CD4-positive, alpha-beta T cell treated with Interleukin-10 for 1 hour (primary cell): Measurements from ENCODE around the gene SPRTN.
"Not testable (repeated sequence)": the region's sequence is repeated elsewhere in the genome, so short reads cannot be mapped to it uniquely, and the experiment has no call there.

ENCODE experiments used
- DNase-seq: peaks from one replicate; pipeline ENCODE4 v3.0.0-alpha.2; 2020

Gene SPRTN

DNA sequence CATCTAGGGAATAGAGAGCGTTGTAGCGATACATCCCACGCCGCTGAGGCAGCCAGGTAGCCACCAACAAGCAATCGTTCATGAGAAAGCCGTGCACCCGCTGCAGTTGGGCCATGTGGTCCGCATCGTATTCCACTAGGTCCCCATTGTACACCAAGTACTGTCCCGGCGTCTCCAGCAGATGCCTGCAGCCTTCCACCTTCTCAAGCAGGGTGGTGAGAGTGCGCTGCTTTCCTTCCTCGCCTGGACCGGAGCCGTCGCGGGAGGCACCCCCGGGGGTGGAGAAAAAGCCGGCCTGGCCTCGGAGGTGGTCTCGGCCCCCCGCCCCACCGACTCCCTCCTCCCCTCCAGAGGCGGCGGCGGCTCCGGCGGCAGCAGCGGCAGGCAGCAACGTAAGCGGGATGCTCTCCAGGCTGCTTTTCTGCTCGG is 1.0 kb upstream of the SPRTN start:
- DNase-seq: no peak

DNA sequence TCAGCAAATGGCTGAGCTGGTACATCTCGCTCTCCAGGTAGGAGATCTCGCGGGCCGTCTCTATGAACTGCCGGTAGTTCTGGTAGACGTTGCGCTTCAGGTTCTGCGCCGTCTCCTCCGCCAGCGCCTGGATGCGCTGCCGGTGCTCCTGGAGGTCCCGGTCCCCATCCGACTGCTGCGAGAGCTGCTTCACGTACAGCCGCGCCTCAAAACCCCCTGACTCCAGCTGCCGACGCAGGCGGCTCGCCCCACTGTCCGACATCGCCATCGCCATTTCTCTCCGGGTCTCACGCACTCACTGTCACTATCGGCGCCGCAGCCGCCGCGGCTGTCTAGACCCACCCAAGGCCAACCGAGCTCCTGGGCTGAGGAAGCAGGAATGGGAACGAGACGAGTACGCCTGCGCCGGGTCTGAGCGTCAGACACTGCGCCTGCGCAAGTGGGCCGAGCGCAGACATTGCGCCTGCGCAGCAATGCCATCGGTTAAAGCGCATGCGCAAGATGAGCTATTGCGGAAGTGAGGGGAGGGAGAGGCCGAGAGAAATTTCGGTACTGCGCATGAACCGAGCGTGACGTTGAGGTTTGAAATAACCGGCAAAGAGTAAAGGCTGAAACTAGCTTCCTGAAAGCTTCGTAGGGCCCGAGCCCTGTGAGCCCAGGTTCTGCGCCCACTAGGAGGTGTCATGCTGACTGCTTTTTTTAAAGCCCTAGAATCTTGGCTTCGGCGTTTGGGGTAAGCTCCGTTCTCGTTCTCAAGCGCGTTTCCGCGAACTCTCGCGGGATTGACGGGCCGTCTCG is 422 bp upstream of the SPRTN start, which contains the start of gene EXOC8:
Gene EXOC8, minus strand, starts transcription at position 381 of the 798 bp plus-strand sequence. Its CDS starts 107 bp downstream, at position 274.
- DNase-seq: peak; percentile 99

DNA sequence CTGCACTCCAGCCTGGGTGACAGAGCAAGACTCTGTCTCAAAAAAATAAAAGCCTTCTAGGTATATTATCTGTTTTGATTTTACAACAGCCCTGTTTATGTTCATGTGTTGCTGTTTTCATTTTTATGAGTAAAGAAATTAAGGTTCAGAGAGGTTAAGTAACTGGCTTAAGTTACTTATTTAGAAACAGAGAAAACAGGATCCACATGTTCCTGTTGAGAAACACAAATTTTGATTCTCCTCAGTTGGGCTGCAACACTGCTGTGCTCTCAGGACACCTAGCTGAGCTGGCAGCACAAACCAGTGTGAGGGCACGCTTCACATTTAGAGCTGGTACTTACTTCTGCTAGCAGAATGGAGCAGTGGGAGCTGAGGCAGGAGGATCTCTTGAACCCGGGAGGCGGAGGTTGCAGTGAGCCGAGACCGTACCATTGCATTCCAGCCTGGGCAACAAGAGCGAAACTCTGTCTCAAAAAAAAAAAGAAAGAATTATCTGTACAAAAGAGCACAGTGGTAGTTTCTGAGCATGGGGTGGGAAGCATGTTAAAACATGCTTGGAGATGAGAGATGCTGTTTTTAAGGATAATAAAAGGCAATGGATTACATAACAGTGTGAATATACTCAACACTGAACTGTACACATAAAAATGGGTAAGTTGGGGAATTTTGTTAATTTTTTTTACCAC is 2.4 kb downstream of the SPRTN start:
- no peak for DNase-seq

DNA sequence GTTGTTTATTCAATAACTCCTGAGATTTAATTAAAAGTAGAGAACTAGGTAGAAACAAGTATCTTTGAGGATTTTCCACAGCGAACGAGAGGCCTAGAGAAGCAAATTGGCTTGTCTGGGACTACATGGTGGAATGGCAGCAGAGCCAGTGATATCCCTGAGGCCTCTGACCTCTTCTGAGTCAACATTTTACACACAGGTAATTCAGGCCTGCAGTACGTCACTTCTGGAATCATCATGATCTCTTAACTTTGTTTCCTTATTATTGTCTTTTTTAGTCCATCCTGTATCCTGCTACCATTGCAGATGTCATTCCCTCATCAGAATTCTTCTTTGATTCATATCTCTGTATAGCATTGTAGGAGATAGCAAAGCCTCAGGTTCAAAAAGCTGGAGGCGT is 9.9 kb downstream of the SPRTN start:
- no peak for DNase-seq

DNA sequence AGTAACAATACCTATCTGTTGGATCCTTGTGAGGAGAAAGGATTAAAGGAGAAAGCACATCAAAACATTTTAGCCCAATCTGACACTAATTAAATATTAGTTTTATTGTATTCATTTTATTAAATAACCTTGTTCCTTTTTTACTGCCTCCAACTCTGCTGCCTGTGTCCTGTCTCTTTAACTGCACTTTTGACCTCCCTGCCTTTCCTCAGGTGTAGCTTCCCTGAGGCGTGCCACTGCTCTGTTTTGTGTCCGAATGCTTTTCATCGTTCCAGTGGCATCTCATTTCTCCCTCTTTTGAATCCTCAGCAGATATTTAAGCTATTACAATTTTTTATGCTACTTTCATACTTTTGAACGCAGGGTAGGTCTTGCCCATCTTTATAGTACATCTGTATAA is 10.3 kb downstream of the SPRTN start:
- no peak for DNase-seq

DNA sequence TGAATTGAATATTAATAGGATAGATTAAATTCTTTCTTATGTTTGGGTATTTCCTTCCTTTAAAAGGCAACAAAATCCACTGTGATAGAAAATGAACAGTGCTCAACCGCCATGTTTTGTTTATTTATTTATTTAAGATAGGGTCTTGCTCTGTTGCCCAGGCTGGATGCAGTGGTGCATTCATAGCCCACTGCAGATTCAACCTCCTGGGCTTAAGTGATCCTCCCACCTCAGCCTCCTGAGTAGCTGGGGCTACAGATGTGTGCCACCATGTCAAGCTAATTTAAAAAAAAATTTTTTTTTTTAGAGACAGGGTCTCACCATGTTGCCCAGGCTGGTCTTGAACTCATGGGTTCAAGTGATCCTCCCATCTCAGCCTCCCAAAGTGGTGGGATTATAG is 10.8 kb downstream of the SPRTN start:
- DNase-seq: not testable (repeated sequence)

DNA sequence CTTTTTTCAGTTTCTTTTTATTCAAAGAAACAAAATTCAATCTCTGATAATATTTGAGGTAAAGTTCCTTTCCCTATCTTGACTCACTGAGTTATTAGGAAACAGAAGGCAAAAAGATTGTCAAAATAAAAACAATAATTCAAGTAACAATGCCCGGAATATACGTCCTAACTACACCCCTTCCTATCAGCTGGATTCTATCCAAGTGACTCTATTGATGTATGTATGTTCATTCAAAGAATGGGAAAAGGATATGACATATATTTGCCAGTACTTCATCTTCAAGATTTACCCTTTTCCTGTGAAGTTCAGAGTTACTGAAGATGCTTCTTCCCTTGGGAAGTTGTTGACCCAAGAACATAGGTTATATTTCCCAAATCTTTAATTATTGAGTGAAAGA is 13.7 kb downstream of the SPRTN start:
- no peak for DNase-seq

DNA sequence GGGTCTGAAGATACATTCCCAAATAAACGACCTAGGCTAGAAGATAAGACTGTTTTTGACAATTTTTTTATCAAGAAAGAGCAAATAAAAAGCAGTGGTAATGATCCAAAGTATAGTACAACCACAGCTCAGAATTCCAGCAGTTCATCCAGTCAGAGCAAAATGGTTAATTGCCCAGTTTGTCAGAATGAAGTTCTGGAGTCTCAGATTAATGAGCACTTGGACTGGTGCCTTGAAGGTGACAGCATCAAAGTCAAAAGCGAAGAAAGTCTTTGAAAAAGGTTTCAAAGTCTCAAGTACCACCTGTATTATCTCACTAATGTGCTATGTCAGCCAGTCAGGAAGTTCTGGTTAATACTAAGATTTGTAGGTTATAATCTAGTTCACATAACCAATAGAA is 15.0 kb downstream of the SPRTN start:
- no peak for DNase-seq

DNA sequence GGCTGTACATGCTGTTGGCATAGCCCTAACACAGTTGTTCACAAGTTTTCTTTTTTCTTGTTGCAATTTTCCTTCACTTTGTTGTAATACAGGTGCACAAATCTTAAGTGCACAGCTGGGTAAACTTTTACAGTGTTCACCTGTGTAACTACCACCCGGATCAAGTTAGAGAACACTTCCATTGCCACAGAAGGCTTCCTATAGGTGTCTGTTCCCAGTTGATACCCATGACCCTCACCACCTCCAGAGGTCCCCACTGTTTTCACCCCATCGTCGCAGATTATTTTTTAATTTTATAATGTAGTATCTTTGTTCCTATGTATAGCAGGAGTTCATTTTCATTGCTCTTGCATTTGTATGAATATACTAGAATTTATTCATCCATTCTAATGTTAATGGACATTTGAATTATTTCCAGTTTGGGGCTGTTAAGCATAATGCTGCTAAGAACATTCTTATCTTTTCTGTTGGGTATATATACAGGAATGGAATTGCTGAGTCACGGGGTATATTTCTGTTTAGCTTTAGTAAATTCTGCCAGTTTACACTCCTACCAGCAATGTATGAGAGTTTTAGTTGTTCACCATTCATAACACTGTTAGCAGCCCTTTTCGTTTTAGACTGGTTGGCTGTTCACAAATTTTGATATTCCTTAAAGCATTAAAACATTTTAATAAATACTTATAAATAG is 16.4 kb downstream of the SPRTN start:
- no peak for DNase-seq

DNA sequence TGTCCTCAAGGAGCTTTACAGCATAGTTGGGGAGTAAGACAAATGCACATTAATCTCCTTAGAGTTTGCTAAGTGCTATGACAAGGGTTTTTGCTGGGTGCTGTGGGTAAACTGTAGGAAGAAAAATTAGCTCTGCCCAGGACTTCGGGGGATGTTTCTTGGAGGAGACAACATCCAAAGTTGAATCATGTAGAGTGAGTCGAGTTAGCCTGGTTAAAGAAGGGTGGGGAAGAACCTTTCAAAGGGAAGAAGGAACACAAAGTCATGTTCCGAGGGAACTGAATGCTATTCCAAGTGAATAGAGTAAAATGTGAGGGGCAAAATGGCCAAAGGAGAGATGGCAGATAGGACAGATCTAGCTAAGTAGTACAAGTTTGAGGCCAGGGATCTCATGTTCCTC is 17.1 kb downstream of the SPRTN start:
- no peak for DNase-seq

DNA sequence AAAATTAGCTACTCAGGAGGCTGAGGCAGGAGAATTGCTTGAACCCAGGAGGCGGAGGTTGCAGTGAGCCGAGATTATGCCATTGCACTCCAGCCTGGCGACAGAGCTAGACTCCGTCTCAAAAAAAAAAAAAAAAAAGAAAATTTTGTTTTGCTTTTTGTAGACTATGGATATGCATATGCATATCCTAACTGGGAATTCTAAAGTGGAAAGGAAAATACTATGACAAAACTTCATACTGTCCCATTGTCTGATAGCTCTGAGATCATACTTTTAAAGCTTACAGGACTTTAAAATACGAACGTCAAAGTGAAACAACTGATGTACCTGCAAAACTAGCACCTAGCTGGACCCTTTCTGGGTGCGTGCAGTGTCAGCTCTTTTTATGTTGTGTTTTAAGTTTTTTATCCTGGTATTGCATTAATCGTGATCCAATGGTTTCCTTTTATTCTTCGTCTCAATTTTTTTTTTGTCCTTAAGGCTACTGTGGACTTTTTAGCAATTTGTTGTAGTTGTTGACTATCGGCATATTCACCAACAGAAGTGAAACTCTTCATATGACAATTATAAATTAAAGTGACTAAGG is 19.2 kb downstream of the SPRTN start:
- DNase-seq: no peak

DNA sequence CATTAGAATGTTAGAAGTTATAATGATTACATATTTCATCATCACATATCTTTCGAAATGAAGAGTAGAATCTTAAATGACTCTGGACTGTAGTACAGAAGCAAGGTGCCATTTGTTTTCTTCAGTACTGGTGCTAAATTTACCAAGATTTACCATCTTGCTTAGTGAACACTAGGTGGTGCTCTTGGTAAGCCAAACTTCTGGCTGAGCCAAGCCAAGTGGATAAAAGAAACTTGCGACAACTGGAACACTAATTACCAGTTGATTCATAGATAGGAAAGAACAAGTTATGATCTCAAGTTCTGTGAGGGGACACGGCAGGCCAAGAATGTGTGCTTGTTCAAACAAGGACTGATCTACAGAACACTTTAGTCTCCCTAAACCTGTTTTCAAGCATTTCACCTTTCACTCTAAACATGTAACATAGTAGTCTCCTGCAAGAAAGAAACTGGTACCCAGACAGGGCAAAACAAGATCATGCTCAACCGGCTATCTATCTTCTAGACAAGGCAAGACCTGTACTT is 19.8 kb downstream of the SPRTN start:
- peak; percentile 71 for DNase-seq

DNA sequence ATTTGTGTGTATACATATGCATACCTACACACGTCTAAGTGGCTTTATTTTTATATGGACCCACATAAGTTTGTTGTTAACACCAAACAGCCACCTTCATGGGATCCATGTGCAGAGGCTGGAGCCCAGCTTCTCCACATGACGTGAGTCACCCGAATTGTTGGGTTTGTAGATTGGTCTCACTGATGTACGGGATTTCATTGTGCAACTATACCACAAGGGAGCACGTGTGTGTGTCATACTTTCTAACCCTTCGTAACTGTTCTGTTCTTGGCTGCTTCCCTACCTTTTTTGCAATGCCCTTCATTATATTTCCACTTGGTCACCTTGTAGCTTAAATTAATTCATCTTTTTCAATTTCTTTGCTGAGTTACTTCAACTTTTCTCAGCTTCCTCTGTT is 21.0 kb downstream of the SPRTN start:
- no peak for DNase-seq

DNA sequence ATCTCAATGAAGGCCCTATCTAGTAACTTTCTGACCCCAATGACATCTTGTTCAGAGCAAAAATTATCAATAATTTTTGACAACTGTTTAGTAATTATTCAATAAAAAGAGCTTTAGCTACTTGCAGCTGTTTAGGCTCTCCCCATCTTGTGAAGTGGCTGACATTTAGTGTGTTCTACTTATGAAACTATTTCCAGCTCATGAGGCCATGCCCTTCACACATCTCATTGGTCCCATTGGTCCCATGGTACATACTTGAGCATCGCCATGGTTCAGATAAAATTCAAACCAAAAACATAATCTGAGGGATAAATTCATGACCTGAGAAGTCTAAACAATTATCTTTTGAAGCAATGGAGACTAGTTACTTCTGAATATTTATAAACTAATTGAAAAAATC is 24.2 kb downstream of the SPRTN start:
- DNase-seq: no peak

DNA sequence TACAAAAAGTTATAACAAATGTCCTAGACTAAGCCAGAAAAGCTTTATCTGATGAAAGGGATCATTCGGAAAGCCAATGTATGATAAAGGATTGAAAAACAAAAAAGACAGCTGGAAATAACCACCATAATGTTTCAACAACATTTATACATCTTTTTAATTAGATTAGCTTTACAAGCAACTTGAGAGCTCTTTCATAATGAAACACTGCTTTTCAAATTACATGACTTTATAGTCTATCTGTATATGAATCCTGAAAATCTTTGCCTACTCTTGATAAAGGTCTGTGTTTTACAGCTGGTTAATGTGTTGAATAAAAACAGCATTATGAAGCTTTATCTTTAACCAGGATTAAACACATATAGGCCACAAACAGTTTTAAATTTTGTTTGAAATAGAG is 25.5 kb downstream of the SPRTN start:
- no peak for DNase-seq

DNA sequence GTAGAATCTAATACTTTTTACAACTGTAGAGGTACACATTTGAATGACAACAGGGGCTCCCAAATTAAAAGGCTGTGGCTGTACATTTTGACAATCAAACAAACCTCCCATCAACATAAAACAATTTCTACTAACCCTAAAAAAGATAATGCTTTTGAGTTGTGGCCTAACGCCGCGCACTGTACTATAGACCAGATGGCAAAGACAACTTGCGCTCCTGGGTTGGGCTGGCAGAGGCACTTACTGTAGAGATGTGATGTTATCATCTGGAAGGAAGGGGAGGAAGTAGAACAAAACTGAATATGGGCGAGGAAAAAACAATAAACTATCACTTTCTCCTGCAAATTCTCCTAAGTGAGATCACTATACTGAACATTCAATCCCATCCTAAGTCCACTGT is 26.1 kb downstream of the SPRTN start:
- DNase-seq: no peak

DNA sequence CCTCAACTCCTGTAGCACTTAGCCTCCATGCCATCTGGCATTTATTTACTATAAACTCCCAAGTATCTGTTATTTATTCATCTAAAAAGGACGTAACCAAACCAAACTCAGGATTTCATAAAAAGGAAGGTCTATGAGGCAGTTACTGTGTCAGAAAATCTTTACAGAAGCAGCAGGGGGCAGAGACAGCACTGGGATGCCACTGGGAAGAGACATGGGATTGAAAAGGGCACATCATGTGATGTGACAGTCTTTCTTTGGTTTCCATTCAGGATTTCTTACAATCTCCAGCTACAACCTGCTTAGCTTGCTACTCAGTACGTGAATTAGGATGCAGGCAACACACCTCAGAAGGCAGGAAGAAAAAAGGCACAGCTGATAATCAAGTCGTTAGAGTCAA is 31.2 kb downstream of the SPRTN start:
- no peak for DNase-seq

DNA sequence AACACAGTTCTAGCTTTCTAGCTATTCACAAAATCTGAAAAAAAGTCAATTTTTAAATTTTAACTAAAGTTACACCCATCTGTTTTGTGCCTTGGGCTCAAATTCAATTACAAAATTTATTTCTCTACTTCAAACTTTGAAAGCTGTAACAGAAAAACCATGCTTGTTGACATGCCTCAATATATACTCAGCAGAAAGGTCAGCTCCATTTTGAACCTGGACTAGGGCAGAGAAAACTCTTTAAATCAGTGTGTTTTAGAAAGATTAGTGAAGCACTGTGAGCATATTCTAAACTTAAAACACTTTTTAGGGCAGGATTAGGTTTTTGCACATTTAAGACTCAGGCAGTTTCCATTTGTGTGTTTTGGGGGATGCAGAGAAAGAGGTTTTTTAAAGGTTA is 34.4 kb downstream of the SPRTN start:
- no peak for DNase-seq

DNA sequence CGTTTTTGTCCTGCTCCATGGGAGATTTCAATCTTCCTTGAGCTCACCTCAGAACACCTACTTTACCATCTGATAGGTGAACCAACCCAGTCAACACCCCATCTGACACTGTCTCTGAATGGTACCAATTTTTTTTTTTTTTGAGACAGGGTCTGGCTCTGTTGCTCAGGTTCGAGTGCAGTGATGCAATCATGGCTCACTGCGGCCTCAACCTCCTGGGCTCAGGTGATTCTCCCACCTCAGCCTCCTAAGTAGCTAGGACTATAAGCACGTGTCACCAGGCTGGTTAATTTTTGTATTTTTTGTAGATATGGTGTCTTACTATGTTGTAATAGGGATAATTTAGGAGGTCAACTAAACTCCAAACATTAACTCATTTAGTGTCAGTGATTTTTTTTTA is 36.3 kb downstream of the SPRTN start:
- no peak for DNase-seq

DNA sequence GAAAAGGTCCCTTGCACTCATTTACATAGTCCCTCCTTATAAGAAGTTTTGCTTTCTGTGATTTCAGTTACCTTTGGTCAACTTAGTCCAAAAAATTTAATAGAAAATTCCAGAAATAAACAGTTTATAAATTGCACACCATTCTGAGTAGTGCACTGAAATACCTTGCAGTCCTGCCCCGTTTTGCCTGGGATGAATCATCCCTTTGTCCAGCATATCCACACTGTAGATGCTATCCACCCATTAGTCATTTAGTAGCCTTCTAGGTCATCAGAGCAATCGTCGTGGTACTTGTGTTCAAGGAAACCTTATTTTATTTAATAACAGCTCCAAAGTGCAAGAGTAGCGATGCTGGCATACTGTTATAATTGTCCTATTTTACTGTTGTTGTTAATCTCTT is 38.0 kb downstream of the SPRTN start:
- DNase-seq: no peak

DNA sequence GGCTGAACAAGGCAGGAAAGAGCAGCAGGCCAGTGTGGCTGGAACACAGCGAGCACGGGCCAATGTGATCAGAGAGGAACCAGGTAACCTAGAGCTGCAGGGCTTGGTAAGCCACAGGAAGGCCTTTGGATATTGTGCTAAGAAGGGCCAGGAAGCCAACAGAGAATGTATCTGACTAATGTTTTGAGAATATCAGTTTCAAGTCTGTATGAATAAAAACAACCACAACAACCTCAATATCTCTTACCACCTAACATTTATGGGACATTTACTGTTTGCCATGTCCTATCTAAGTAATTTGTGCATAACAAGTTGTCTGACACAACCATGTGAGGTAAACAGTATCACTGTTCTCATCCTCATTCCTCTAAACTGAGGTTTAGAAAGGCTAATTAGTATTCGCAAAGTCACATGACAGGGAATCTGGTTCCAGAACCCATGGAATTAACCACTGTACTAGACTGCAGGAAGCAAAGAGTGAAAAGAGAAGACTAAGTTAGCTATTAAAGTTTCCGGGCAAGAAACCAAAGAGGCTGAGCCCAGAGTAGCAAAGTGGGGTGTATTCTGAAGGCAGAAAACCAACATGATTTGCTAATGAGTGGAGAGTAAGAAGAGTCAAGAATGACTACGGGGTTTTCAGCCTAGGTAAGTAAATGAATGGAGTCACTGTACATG is 38.9 kb downstream of the SPRTN start:
- no peak for DNase-seq

DNA sequence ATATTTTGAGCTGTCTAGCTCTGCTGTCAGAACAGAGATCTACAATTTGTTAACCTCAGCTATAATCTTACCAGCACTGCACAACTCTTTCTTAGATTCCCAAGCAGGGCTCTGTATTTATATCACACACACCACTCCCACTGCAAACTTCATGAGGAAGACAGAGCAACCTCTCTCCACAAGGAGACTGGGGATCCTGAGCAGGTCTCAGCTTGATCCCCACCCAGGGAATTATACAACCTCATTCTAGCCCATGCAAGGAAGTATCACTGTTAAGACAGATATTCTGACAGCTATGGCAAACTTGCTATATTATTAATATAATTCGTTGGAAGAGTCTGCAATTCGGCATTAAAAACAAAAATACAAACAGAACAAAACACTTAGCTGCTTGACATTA is 43.6 kb downstream of the SPRTN start:
- DNase-seq: no peak

DNA sequence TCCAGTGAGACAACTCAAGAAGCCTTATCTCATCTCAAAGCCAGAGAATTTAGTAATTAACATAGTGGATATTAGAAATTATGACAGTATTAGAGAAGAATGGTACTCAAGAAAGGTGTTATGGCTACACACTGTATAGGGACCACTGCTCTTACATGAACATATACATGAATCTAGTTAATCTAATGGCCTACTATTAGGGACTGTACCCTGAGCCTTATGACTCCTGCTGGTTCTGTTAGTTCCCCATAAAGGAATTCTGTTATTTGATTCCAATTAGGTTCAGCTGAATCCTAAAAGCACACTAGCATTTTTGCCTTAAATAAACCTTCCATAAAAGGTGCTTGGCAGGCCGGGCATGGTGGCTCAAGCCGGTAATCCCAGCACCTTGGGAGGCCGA is 44.3 kb downstream of the SPRTN start:
- DNase-seq: no peak
